HG03280 (cell line): ENCODE measurements around the gene KRTAP23-1.

ENCODE experiments used
- ATAC-seq: cut with Tn5 transposase; IDR thresholded peaks from one replicate; pipeline ENCODE4 v1.9.1; 2021; ENCODE audit warnings: mild to moderate bottlenecking, moderate library complexity; ENCODE audit not compliant: unreplicated experiment

Gene KRTAP23-1

GRCh38 chr21:30348506-30348905, at the start of gene KRTAP23-1:
KRTAP23-1 (minus strand) TSS chr21:30348606; CDS start chr21:30348606, 0 bp downstream.
- no peak for ATAC-seq

DNA sequence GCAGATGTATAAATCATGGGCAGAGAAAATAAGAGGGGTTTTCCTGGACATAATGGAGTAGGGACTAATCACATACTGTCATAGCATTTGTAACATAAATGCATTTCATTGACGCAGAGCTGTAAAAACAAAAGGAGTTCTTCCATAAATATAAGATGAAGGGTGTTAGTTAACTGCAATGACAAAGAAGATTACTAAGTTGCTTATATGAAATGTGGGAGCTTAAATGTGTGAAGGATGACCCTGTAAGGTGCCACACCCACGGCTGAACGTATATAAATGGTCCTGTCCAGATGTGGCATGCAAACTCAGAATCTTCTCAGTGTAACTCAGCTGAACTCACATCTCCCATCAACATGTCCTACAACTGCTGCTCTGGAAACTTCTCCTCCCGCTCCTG, 47.3 kb upstream of the KRTAP23-1 start, which contains the start of gene KRTAP13-1:
TSS of gene KRTAP13-1 (plus strand) at position 301 of the 400 bp plus-strand sequence. CDS start at position 357, 56 bp downstream.
- ATAC-seq, result no peak

DNA sequence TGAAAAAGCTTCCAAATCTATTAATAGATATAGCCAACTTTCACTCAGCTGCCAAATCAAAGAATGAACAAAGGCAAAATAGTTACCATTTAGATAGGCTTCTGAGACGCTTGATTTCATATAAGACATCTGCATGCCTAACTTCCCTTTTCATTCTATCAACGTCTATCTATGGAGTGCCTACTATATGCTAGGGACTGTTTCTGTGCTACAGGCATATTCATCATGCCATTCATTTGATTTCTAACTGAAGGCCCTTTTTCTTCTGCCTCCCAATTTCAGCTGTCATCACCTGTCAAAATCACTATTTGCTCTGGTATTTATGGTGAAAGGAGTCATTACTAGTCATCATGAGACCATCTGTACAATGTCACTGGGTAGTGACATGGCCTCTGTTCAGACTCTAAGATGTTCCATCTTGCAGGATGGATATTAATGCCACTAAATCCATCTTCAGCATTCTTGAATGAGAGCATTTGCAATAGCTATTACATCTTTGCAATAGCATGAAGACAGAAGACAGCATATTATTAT, 43.2 kb upstream of the KRTAP23-1 start:
- ATAC-seq, result no peak

DNA sequence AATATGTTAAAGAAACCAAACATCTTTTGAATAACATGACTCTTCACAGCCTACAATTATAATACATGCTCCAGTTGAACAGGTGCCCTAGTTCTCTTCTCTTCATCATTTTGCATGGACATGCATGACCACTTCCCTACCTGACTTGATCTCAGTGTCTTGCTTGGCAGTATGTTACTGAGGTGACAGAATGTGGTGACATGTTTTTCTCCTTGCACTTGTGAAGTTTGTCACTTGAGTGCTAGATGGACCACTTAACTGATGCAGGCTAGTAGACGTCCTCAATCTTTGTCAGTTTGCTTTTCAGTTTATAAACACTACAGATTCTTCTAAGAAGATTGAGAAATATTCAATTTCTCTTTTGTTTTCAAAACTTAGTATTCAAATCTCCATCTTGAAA, 33.8 kb upstream of the KRTAP23-1 start:
- ATAC-seq, result no peak

- no peak for ATAC-seq
Observed at GRCh38 chr21:30372139-30372770, 23.8 kb upstream of the KRTAP23-1 start, which contains the start of gene KRTAP13-2. KRTAP13-2 (minus strand) TSS chr21:30372271; CDS start chr21:30372213, 58 bp downstream.

- ATAC-seq, result no peak
Observed at GRCh38 chr21:30355906-30356305, 7.5 kb upstream of the KRTAP23-1 start.

DNA sequence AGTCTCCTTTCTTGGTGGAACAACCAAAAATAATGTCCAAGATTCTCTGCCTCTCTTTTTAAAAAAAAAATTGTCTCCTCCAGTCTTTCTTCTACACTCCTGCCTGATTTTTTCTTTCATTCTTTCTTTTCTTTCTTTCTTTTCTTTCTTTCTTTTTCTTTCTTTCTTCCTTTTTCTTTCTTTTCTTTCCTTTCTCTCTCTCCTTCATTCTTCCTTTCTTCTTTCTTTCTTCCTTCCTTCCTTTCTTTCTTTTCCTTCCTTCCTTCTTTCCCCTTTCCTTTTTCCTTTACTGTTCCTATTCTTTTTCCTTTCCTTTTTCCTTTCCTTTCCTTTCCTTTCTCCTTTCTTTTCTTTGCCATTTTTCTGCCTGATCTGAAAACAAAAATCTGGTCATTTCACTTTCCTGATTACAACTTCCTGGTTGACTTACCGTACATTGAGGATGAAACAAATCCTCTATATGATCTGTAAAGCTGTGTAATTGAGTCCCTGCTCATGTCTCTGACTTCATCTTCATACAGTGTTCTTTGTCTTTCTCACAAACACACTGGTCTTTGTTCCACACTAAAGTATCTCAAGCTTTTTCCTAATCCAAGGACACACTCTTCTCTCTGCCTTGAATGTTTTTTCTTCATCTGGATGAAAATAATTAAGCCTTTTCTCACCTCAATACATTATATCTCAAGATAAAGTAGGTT, 6.1 kb upstream of the KRTAP23-1 start:
- no peak for ATAC-seq

GRCh38 chr21:30351534-30351933, 3.1 kb upstream of the KRTAP23-1 start:
- ATAC-seq, result no peak

DNA sequence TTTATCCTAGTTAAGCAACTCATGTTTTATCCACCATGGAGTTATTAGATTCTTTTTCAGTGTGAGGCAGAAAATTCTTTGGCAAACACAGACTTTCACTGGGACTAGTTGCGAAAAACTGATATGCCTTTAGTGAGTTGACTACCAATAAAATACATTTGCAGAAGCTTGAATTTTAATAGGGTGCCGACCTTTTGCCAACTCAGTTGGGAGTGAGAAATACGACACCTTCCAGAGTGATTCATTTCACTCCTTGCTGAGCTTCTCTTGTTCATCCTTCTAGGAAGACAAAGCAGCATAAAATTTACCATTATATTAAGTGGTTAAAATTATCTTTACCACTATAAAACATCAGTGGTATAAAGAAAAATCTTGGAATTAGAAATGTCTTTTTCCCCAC, 1.2 kb upstream of the KRTAP23-1 start:
- no peak for ATAC-seq

- ATAC-seq, result no peak
Observed at GRCh38 chr21:30345014-30345413, 3.4 kb downstream of the KRTAP23-1 start.

- ATAC-seq, result no peak
Observed at GRCh38 chr21:30340714-30341573, 7.5 kb downstream of the KRTAP23-1 start.

- no peak for ATAC-seq
Observed at GRCh38 chr21:30338717-30339116, 9.7 kb downstream of the KRTAP23-1 start.

- no peak for ATAC-seq
Observed at GRCh38 chr21:30337772-30338171, 10.6 kb downstream of the KRTAP23-1 start.

- no peak for ATAC-seq
Observed at GRCh38 chr21:30337276-30337744, 11.1 kb downstream of the KRTAP23-1 start, which contains the start of gene KRTAP27-1. KRTAP27-1 (minus strand) TSS chr21:30337694; CDS start chr21:30337668, 26 bp downstream.

DNA sequence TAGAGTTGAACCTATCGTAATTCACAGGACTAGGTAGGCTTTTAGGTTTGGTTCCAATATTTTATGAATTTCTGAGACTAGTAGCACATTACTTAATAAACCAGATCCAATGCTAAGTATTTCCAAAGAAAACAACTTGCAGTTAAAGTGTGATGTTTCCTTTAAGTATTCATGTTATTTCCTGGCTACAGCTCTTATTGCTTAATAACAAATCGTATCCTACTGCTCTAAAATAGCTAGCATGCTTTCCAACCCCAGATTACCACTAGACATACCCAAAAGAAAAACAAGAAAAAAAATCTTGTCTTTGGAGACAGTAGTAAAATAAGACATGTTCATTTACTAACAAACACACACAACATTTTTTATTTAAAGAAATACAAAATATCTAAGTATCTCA, 11.8 kb downstream of the KRTAP23-1 start:
- no peak for ATAC-seq

DNA sequence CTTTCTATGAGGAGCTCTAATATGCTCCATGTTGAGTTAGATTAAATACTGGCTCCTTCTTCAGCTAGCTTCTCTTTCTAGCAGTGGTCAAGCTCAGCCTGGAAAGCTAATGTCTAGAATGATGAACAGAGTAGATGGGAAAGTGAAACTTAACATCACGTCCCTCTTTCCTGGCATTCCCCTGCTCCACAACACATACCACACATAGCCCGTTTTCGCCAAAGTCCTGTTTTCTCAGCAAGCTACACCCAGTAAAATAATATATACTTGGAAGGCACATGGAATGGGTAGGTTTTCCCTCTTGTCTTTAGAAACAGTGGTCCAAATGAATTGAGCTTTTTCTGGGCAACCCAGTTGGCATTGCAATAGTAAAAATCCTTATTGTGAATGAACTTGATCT, 14.7 kb downstream of the KRTAP23-1 start:
- ATAC-seq, result no peak

DNA sequence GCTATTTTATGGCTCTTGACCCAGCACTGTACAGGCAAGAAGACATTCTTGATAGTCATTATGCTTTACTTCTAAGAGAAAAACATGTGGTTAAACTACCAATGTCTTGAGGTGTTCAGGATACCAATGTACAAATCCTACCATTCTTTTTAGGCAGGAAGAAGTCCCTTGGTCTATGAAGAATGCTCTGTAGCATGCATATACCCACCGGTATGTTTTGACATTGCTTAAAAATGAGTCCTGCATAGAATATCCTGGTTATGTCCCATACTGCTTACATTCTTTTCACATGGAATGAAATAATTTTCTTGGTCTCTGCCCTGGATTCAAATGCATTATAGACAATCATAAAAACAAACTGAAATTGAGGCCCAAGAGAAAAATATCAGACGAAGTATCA, 15.7 kb downstream of the KRTAP23-1 start:
- ATAC-seq, result no peak

DNA sequence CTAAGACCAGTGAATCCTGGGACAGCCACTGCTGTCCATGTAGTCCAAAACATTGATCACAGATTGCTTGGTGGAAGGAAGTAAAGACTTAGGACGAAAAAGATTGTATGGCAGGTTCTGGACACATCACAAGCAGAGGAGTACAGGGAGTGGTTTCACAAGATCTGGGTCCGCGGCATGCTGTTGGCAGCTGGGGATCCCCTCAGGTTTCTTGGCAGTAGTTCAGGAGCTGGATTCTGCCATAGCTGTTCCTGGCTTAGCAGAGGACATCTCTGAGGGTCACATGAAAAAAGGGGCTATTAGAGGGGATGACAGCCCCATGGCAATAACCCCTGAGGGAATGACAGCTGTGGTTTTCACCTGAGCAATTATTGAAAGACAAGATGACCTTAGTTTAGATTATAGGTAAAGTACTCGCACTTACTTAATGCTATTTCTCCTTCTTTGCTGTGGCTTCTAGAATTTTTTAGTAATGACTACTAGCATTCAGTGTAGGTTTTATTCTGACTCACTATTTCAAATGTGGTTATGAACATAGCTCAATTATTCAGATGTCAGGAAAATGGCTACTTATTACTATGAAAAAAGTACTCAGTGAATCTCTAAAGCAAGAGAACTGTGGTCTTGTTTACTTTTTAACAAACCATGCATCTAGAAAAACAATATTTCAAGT, 19.1 kb downstream of the KRTAP23-1 start:
- no peak for ATAC-seq

GRCh38 chr21:30326390-30326789, 22.0 kb downstream of the KRTAP23-1 start:
- ATAC-seq, result no peak

- ATAC-seq, result no peak
Observed at GRCh38 chr21:30320215-30320614, 28.2 kb downstream of the KRTAP23-1 start, which contains the start of gene KRTAP26-1. KRTAP26-1 (minus strand) TSS chr21:30320315; CDS start chr21:30320035, 280 bp downstream.
